ENCODE measurements around the gene CD5L. TPM values are rescaled to one million over a fixed set of nuclear protein-coding genes. Genes with fewer than 3 reads are reported as not detected.

The CD5L gene
- total RNA-seq, 1 donor from 2014 or later, result not detected

DNA sequence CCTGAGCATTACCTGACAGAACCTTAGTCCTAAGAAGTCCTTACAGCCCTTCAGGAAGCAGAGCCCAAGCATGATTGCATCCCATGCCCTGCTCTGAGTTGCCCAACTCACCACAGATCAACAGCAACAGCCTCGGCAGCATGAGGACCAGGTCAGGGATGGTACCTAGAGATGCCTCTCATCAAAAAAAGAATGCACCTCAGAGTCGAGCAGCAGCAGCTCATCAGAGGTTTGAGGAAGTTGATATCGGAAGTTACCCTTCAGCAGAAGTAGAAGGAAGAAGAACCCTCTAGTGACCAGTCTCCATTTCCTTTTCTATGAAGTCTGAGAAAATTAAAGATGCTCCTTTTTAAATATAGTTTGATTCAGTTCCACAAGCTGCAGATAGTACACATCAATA is 21.7 kb downstream of the CD5L start, which contains the start of gene FCRL1:
TSS of gene FCRL1 (minus strand) at position 225 of the 400 bp plus-strand sequence. CDS start at position 142, 83 bp downstream.
- no peak for DNase-seq (ENCODE audit: low spot score)
- intact Hi-C loops (cut with DNase I), result no loop called here

DNA sequence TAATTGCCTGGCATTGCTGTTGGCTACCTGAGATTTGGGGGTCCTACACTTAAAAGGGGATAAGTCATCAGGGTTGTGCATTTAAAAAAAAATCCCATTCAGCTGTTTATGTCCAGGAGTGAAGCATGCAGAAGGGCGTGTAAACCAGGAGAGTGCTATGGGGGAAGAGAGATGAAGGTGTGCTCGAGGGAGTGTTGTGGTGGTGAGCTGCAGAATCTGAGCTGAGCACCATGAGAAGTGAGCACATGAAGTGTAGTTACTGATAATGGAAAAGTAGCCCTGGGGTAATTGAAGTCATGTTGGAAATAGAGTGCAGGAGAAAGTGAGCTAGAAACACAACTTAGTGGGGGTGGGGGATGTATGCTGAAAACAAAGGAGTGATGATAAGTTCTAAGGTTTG is 22.4 kb downstream of the CD5L start:
- DNase-seq (ENCODE audit: low spot score), result no peak
- intact Hi-C loops (cut with DNase I), result no loop called here

DNA sequence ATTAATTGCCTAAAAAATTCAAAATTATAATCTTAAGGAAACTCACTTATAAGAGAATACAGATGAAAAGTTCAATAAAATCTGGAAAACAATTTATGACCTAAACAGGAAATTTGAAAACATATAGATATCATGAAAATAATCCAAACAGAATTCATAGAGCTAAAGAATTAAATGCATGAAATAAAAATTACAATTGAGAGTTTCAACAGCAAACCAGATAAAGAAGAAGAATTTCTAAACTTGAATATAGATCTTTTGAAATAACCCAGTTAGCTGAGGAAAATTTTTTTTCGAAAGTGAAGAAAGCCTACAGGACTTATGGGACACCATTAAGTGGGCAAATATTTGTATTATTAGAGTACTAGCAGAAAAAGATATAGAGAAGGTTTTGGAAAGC is 28.3 kb downstream of the CD5L start:
- intact Hi-C loops (cut with DNase I), result no loop called here
- DNase-seq (ENCODE audit: low spot score), result no peak

- intact Hi-C loops (cut with DNase I), result no loop called here
These were observed 35.0 kb downstream of the CD5L start for GRCh38 chr1:157806431-157807149.

GRCh38 chr1:157803851-157804250 is 37.8 kb downstream of the CD5L start:
- intact Hi-C loops (cut with DNase I), result no loop called here
- no peak for DNase-seq (ENCODE audit: low spot score)

More at GRCh38 chr1:157806431-157807149, 35.0 kb downstream of the CD5L start:
- DNase-seq (ENCODE audit: low spot score), result no peak

DNA sequence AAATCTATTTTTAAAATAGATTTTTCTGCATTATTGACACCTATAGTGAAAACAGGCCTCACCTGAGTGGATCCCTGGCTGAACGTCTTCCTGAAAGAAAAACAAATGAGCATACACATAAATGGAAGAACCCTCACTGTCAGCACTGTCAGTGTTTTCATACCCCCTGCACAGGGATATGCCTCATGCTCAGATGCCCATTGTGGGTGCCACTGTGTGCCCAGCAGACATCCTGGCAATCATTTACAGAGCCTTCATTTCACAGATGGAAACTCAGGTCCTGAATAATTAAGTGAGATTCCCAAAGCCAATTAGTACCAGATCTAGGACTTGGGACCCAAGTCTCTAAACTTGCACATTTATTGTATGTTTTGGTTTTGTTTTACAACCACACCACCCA is 41.6 kb downstream of the CD5L start:
- intact Hi-C loops (cut with DNase I), result no loop called here
- no peak for DNase-seq (ENCODE audit: low spot score)

GRCh38 chr1:157798211-157798610 is 43.4 kb downstream of the CD5L start:
- DNase-seq (ENCODE audit: low spot score), result no peak
- intact Hi-C loops (cut with DNase I), result no loop called here

DNA sequence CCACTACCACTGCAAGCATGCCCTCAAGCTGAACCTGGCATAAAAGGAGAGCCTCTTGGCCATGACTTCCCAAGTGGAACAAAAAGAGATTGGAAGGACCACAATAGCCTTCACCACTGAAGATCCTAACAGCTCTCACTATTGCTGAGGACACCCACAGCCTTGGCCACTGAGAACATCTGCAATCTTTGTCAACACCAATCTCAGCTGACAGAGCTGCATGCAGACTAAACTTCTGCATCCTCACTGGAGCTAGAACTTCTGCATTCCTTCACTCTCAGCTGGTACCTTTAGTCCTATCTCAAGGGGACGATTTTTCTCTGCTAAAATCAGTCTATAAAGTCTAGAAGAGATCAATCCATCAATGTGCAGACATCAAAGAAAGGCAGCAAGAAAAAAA is 56.4 kb downstream of the CD5L start:
- intact Hi-C loops (cut with DNase I), result no loop called here
- no peak for DNase-seq (ENCODE audit: low spot score)

DNA sequence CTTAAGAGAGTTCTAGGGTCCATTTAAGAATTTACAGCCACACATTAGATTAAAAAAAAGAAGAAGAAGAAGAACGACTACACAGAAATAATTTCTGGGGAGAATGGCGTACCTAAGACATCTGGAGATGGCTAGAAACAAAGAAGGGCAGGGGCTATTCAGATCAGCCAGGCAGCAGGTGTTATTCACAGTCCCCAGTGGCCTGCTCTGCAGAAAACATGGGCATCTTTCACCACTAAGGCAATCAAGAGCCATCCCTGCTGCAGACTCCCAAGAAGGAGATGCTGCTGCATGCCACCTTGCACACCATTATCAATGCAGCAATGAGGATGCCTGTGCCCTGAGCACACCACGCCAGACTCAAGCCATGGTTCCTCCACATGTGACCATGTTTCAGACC is 56.8 kb downstream of the CD5L start:
- intact Hi-C loops (cut with DNase I), result no loop called here
- no peak for DNase-seq (ENCODE audit: low spot score)

GRCh38 chr1:157782931-157783330 is 58.7 kb downstream of the CD5L start:
- intact Hi-C loops (cut with DNase I), result no loop called here
- no peak for DNase-seq (ENCODE audit: low spot score)

DNA sequence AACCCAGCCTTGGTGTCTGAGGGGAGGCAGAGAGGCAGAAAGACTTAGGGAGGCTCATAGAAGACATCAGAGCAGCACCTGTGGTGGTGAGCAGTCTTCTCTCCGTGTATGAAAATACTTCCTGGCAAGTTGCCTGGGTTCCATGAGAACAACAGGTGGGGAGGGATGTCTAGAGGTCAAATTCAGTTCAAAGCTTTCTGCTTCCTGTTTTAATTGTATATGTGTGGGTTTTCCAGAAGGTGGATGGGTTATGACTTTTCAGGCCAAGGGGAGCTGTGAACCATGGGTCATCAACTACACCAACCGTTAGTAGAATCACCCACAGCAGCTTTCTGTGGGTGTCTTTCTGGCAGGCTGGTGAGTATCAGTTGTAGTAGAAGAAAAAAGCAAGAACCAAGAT is 60.6 kb downstream of the CD5L start:
- intact Hi-C loops (cut with DNase I), result no loop called here
- DNase-seq (ENCODE audit: low spot score), result no peak

Other genes starting within 250 kb of the CD5L start
- gene FCRL4, start 243.7 kb downstream of the CD5L start, total RNA-seq, result not detected
- gene FCRL3, start 141.0 kb downstream of the CD5L start, total RNA-seq, result 0.22 TPM
- not detected for gene FCRL2, start 64.7 kb downstream of the CD5L start, total RNA-seq
- not detected for gene FCRL1, start 21.7 kb downstream of the CD5L start, total RNA-seq
- 10.9 TPM for gene KIRREL1, start 151.8 kb upstream of the CD5L start, total RNA-seq